ENCODE measurements around the gene KCNJ18. TPM values are rescaled to one million over a fixed set of nuclear protein-coding genes. Genes with fewer than 3 reads are reported as not detected.
"Not testable (repeated sequence)": the region's sequence is repeated elsewhere in the genome, so short reads cannot be mapped to it uniquely, and the experiment has no call there.

KCNJ18 gene
- total RNA-seq, 4 donors from 2014 or later = not detected

DNA sequence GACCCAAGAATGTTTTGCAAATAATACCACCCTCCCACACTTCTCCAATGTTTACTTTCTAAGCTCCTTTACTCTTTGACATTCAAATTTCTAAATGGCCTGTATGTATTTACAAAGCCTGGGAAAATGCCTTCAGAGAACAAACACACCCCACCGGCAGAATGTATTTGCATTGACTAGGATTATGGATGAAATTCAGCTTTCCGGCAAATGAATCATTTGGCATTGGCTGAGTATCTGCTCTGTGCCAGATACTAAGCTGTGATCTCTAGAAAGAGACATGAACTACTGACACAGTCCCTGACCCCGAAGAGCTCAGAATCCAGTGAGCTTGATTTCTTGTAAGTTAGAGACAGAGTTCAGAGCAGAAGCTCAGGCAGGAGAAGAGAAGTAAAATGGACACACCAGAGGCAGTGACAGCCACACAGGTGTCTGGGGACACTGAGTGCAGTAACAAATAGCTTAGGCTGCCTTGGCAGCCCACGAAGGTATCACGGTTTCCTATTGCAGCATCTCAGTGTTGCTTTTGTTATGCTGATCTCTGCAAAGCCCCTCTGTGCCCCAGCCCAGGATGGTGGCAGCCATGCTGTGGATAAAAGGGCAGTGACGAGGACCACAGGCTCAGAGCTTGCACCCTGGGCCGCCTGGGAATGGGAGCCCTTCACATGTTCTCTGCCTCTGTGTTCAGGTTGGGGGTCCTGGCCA lies 24.8 kb upstream of the KCNJ18 start:
- not testable (repeated sequence) for H3K27me3 ChIP-seq, H3K4me3 ChIP-seq, H3K36me3 ChIP-seq, H3K9me3 ChIP-seq, H3K27ac ChIP-seq, H3K4me1 ChIP-seq
- DNase-seq = peak in 1 of 3 donors; percentile 39

DNA sequence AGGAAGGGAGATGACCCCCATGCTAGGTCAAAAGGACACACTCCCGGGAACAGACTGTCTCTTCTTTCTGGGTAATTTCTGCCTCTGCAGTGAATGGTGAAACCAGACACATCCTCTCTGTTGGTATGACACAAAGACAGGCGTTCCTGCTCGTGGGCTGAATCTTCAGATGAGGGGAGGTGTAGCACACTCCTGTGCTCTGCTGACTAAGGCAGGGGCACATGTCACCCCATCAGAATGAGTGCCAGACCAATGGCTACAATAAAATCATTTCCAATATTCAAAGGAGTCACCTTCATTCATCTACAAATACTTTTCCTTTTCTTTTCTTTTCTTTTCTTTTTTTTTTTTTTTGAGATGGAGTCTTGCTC lies 24.2 kb upstream of the KCNJ18 start:
- H3K27ac ChIP-seq, H3K27me3 ChIP-seq, H3K9me3 ChIP-seq, H3K36me3 ChIP-seq, H3K4me1 ChIP-seq, DNase-seq, H3K4me3 ChIP-seq: not testable (repeated sequence)

DNA sequence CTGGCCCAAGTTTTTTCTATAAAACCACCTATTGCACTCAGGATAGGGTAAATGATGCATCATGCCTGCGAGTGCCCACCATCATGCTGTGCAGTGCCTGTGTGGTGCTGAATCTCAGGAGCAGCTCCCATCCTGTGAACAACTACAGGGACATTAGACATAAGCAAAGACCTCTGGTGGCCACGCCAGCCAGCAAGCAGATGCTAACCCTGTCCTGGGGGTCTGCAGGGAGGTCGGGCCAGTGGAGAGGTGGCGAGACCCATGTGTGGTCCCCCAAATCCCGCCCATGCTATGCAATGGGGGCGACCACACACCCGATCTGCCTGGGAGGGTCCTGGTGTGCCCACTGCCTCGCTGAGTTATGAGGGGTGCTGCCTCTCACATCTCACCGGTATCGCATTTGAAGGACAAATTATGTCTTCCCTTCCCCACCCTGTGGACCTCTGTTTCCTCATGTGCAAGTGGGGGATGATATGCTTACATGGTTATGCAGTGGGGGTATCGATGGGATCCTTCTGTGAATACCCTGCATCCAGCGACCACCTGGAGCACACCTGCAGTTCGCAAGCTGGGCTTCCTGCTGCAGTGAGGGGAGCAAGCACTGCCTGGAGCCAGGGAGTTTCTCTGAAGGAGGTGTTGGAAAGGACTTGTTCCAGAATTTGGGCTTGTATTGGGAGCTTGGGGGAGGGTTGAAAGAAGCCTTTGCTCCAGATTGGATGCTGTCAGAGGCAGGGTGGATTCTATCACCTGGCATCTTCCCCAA lies 23.4 kb upstream of the KCNJ18 start:
- DNase-seq = peak in 1 of 3 donors; percentile 40
- H3K36me3 ChIP-seq, H3K9me3 ChIP-seq, H3K27ac ChIP-seq, H3K4me1 ChIP-seq, H3K27me3 ChIP-seq, H3K4me3 ChIP-seq: not testable (repeated sequence)

DNA sequence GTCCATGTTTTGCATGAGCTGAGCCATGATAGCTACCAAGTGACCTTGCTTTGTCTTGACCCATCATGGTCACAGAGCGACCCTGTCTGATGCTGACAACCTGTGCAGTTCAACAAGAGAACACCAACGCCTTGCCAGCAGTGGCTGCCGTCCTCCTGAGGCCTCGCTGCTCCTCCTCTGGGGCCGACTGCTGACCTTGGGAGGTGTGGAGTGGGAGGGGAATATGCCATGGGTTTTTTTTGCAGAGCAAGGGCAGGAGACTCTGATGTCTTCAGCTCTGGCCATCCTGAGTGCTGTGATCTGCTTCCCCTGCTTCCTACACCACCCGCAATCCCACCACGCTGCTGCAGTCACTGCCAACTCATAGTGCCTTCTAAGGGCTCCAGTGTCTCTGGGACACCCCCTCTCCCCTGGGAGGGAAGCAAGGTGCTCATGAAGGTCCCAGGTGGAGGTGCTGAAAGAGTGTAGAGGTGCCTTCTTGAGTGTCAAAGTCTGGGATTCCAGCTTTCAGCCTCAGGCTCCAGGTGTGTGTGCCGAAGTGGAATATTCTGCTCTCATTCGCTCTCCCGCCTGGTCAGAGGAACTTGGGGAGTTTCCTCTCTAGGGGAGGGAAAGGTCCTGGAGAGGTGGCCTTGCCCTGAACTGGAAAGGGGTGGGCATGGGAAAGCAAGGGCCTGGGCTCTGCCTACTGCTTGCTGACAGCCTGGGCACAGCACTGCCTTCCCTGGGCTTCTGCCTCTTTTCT lies 22.5 kb upstream of the KCNJ18 start:
- not testable (repeated sequence) for H3K27me3 ChIP-seq, H3K27ac ChIP-seq, H3K9me3 ChIP-seq, H3K36me3 ChIP-seq, H3K4me1 ChIP-seq, H3K4me3 ChIP-seq
- peak in 1 of 3 donors; percentile 44 for DNase-seq

DNA sequence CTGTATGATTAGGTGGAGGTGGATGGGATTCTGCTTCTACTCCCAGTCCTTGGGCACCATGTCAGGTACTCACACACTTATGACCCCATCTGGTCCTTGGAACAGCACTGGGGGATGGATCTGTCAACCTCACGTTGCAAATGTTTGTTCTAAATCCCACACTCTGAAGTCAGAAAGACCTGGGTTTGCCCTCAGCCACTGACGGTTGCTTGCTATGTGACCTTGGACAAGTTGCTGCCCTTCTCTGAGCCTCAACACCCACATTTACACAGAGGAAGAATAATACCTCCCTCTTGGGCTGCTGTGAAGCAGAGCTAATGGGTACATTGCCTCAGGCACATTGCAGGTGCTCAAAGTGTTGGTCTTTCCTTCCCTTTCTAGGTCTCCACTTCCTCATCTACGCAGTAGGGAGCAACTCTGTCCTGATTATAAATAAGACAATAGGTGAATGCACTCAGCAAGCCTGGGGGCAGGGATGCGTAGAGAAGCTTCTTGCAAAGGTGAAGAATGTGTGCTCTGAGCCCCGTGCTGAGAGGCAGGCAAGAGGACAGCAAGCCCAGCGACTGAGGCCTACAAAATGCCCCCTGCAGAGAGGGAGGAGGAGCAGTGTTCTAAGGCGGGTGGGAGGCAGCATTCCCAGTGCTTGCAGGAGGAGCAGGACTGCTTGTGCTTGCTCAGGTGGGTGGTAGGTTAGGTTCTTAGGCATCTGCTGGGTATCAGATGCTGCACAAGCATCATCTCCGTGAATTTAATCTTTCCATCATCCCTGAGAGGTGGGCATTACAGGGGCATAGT lies 21.8 kb upstream of the KCNJ18 start:
- not testable (repeated sequence) for H3K9me3 ChIP-seq, H3K27ac ChIP-seq, H3K36me3 ChIP-seq, H3K4me3 ChIP-seq, H3K4me1 ChIP-seq, H3K27me3 ChIP-seq
- peak in 2 of 3 donors; percentile 5 to 31 for DNase-seq

DNA sequence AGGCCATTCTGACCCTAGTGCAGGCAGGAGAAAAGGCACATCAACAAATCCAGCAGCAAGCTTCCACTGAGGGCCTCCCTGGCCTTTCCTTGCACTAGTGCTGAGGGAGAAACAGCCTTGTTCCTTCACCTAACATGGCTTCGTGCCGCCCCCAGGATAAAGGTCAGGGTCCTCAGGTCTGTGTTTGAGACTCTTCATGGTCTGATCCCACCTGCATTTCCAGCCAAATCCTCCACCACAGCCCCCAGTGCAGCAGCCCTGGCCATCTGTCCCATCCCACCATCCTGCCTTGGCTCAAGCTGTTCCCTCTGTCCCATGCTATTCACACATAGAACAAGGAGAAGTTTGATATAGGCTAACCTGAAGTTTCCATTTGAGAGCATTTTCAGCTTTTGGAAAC lies 20.9 kb upstream of the KCNJ18 start:
- H3K27ac ChIP-seq, H3K9me3 ChIP-seq, H3K27me3 ChIP-seq, H3K36me3 ChIP-seq, H3K4me3 ChIP-seq, H3K4me1 ChIP-seq: not testable (repeated sequence)
- DNase-seq = peak in 1 of 3 donors; percentile 42

DNA sequence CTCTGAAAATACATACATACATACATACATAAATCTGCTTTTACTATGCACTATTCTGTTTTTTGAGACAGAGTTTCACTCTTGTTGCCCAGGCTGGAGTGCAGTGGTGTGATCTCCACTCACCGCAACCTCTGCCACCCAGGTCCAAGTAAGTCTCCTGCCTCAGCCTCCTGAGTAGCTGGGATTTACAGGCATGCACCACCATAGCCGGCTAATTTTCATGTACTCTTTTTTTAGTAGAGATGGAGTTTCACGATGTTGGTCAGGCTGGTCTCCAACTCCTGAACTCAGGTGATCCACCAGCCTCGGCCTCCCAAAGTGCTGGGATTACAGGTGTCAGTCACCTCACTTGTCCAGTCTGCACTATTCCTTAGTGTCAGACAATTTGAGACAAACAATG lies 20.5 kb upstream of the KCNJ18 start:
- H3K4me3 ChIP-seq, H3K4me1 ChIP-seq, H3K36me3 ChIP-seq, H3K27ac ChIP-seq, H3K9me3 ChIP-seq, H3K27me3 ChIP-seq: not testable (repeated sequence)
- DNase-seq = peak in 1 of 3 donors; percentile 9

DNA sequence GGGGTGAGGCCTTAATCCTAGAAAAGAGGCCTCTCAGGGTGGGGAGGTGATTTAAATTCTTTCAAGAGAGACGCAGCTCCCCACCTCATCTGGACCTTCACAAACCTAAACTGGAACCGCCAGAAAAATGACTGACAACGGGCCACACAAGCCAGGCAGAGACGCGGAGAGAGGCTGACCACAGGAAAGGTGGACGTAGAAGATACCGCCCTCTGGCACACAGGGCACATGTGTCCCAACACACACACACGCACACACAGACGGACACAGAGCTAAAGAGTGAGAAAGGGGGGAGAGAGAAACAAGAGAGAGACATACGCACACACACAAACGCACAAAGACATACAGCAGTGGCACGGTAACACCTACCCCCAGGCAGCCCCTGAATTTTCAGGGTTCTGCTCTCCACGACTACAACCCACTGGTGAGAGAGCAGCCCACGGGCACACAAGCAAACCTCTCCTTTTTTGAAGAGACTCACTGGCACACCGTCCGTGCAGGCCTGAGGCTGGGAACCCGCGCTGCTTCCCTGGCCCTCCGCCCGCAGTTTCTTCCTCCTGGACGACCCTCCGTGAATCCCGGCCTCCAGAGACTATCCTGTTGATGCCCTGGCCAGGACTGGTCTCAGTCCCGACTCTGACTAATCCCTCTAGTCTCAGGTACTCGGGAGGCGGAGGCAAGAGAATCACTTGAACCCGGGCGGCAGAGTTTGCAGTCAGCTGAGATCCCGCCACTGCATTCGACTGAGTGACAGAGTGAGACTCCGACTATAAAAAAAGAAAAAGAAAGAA lies 18.7 kb upstream of the KCNJ18 start:
- H3K27ac ChIP-seq, H3K4me1 ChIP-seq, H3K27me3 ChIP-seq, H3K36me3 ChIP-seq, H3K4me3 ChIP-seq, H3K9me3 ChIP-seq: not testable (repeated sequence)
- DNase-seq = peak in 2 of 3 donors; percentile 42 to 45

DNA sequence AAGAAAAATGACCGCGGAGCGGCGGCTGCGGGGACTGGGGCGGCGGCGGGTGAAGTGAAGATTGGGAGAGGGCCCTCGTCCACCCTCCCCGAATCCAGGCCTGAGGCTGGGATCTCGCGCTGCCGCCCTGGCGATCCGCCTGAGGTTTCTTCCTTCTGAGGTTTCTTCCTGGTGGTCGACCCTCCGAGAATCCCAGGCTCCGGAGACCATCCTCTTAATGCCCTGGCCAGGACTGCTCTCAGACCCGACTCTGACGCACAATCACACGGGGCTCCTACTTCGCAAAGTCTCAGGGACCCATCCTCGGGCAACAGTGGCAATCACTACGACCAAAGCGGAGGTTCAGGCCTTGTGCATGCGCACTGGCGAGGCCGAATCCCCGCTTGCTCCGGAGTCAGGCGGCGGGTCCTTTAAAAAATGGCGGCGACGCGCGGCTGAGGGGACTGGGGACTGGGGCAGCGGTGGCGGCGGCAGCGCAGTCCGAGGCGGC lies 18.0 kb upstream of the KCNJ18 start:
- Histone ChIP-seq H3K9me3 (peaks cover 0 to 4% (median 0%) of the 10 kb centered on the region in 4 donors), H3K27me3 (no peaks in the 10 kb centered on the region), H3K36me3 (no peaks in the 10 kb centered on the region), H3K27ac (no peak overlapping the region), H3K4me1 (no peaks in the 10 kb centered on the region), H3K4me3 (no peak overlapping the region)
- TF ChIP-seq POLR2A (IDR thresholded peaks at IDR 0.05) = no peak
- TF ChIP-seq, protein P1, sequence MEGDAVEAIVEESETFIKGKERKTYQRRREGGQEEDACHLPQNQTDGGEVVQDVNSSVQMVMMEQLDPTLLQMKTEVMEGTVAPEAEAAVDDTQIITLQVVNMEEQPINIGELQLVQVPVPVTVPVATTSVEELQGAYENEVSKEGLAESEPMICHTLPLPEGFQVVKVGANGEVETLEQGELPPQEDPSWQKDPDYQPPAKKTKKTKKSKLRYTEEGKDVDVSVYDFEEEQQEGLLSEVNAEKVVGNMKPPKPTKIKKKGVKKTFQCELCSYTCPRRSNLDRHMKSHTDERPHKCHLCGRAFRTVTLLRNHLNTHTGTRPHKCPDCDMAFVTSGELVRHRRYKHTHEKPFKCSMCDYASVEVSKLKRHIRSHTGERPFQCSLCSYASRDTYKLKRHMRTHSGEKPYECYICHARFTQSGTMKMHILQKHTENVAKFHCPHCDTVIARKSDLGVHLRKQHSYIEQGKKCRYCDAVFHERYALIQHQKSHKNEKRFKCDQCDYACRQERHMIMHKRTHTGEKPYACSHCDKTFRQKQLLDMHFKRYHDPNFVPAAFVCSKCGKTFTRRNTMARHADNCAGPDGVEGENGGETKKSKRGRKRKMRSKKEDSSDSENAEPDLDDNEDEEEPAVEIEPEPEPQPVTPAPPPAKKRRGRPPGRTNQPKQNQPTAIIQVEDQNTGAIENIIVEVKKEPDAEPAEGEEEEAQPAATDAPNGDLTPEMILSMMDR (IDR thresholded peaks at IDR 0.05) = no peak
- DNase-seq = peak in 2 of 3 donors; percentile 43 to 44

DNA sequence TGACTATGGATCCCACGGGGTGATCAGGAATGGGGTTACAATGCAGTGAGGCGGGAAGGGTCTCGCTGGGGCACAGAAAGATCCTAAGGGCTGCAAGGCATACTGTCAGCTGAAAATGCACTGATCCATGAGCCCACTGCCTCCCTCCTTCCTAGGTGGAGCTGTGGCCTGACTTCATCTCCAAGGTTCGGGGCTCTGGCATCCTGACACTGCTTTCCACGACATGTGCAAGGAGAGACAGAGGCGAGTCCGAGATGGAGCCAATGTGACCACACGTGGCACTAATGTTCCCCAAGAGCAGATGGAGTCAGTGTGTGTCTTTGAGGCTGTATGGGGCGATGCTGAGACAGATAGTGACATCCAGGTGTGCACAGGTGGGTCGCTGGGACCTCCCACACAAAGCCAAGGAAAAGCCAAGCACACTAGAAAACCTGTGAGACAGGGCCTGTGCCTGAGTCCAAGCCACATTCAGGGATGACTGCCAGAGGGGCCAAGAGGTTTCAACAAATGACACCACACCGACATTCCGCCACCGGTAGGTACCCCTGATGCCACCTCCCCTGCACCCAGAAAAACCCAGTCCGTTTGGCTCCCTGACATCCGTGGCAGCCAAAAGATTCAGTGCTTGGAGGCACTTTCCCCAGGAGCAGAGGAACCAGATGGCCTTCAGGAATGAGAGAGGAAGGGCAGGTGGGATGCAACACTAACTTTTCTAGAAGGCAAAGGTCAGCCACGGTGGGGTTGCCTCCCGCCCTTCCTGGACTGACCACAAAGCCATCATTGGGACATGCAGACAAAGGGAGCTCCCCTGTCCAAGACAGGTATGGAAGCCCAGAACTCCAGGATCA lies 17.2 kb upstream of the KCNJ18 start:
- peak in 2 of 3 donors; percentile 27 to 40 for DNase-seq
- not testable (repeated sequence) for H3K27ac ChIP-seq, H3K9me3 ChIP-seq, H3K27me3 ChIP-seq, H3K36me3 ChIP-seq, H3K4me3 ChIP-seq, H3K4me1 ChIP-seq

DNA sequence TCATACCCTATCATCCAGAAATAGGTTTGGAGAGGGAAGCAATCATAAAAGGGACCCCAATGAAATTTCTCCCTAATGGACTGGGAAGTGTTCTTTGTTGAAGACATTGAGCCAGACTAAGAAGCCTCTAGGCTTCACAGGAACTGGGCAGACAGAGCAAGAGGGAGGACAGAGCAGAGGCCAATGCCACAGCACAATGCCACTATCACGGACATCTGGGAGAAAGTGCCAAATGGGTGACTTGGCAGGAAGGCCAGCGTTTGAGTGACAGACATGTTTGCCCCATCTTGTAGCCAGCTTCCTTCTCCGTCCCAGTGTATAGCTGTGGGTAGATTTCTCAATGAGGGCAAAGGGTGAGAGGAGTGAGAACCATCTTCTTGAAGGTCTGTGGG lies 16.6 kb upstream of the KCNJ18 start:
- H3K4me1 ChIP-seq, H3K27me3 ChIP-seq, H3K27ac ChIP-seq, H3K36me3 ChIP-seq, H3K9me3 ChIP-seq, H3K4me3 ChIP-seq: not testable (repeated sequence)
- DNase-seq = peak in 1 of 3 donors; percentile 19

Data from Peyer's patch (tissue), 4 donors.